ENCODE results near the gene PRDM16. TPM values are rescaled to one million over a fixed set of nuclear protein-coding genes. Genes with fewer than 3 reads are reported as not detected.

PRDM16 gene
- total RNA-seq, 4 donors from 2014 or later: 0.19 to 1.6 (median 0.36) TPM

GRCh38 chr1:3198371-3199271, 129.6 kb downstream of the PRDM16 start:
- Histone ChIP-seq H3K9me3 (no peaks in the 10 kb centered on the region), H3K27ac (no peak overlapping the region), H3K4me3 (no peak overlapping the region), H3K4me1 (no peaks in the 10 kb centered on the region), H3K36me3 (no peaks in the 10 kb centered on the region), H3K27me3 (peaks cover 24% of the 10 kb centered on the region)
- TF ChIP-seq EP300 (IDR thresholded peaks at IDR 0.05): no peak
- 77% methylated on average over 31 of the region's 40 CpGs for WGBS
- DNase-seq (ENCODE audit: low spot score in 2 of 2): no peak

- DNase-seq (ENCODE audit: low spot score in 2 of 2): no peak
- no peak for TF ChIP-seq POLR2A (IDR thresholded peaks at IDR 0.05)
- no peak for TF ChIP-seq POLR2AphosphoS5 (IDR thresholded peaks at IDR 0.05)
- no peak for TF ChIP-seq EP300 (IDR thresholded peaks at IDR 0.05)
- TF ChIP-seq CTCF (IDR thresholded peaks at IDR 0.05): no peak
- Histone ChIP-seq H3K9me3 (no peaks in the 10 kb centered on the region), H3K27ac (no peak overlapping the region), H3K27me3 (peaks cover 61% of the 10 kb centered on the region), H3K36me3 (no peaks in the 10 kb centered on the region), H3K4me3 (no peak overlapping the region), H3K4me1 (no peaks in the 10 kb centered on the region)
- 49% methylated on average over 20 of the region's 20 CpGs for WGBS
These were observed 135.7 kb downstream of the PRDM16 start for GRCh38 chr1:3204725-3205124.

GRCh38 chr1:3205815-3206214, 136.8 kb downstream of the PRDM16 start:
- TF ChIP-seq CTCF (IDR thresholded peaks at IDR 0.05) (no peak), POLR2A (IDR thresholded peaks at IDR 0.05) (no peak), POLR2AphosphoS5 (IDR thresholded peaks at IDR 0.05) (no peak), EP300 (IDR thresholded peaks at IDR 0.05) (no peak)
- Histone ChIP-seq H3K27ac (no peak overlapping the region), H3K4me3 (no peak overlapping the region), H3K27me3 (peaks cover 61% of the 10 kb centered on the region), H3K36me3 (no peaks in the 10 kb centered on the region), H3K4me1 (no peaks in the 10 kb centered on the region), H3K9me3 (no peaks in the 10 kb centered on the region)
- 82% methylated on average over 2 of the region's 13 CpGs for WGBS
- DNase-seq (ENCODE audit: low spot score in 2 of 2): no peak

GRCh38 chr1:3206696-3207095, 137.7 kb downstream of the PRDM16 start:
- Histone ChIP-seq H3K27ac (no peak overlapping the region), H3K27me3 (peaks cover 58% of the 10 kb centered on the region), H3K4me3 (no peak overlapping the region), H3K4me1 (no peaks in the 10 kb centered on the region), H3K9me3 (no peaks in the 10 kb centered on the region), H3K36me3 (no peaks in the 10 kb centered on the region)
- TF ChIP-seq POLR2A (IDR thresholded peaks at IDR 0.05): no peak
- no peak for TF ChIP-seq EP300 (IDR thresholded peaks at IDR 0.05)
- DNase-seq (ENCODE audit: low spot score in 2 of 2): no peak
- WGBS: 79% methylated on average over 13 of the region's 13 CpGs

GRCh38 chr1:3207217-3207848, 138.3 kb downstream of the PRDM16 start:
- Histone ChIP-seq H3K36me3 (no peaks in the 10 kb centered on the region), H3K4me3 (no peak overlapping the region), H3K9me3 (no peaks in the 10 kb centered on the region), H3K27ac (no peak overlapping the region), H3K4me1 (no peaks in the 10 kb centered on the region), H3K27me3 (peaks cover 57% of the 10 kb centered on the region)
- 53% methylated on average over 18 of the region's 26 CpGs for WGBS
- DNase-seq (ENCODE audit: low spot score in 2 of 2): no peak
- no peak for TF ChIP-seq CTCF (IDR thresholded peaks at IDR 0.05)

- H3K27me3 ChIP-seq: peaks cover 56% of the 10 kb centered on the region
- 66% methylated on average over 3 of the region's 3 CpGs for WGBS
- no peak overlapping the region for H3K4me3 ChIP-seq
- no peak for DNase-seq (ENCODE audit: low spot score in 2 of 2)
- H3K36me3 ChIP-seq: no peaks in the 10 kb centered on the region
- no peaks in the 10 kb centered on the region for H3K9me3 ChIP-seq
- TF ChIP-seq POLR2A (IDR thresholded peaks at IDR 0.05) (no peak), CTCF (IDR thresholded peaks at IDR 0.05) (no peak), EP300 (IDR thresholded peaks at IDR 0.05) (no peak)
- no peak overlapping the region for H3K27ac ChIP-seq
- H3K4me1 ChIP-seq: no peaks in the 10 kb centered on the region
These were observed 139.8 kb downstream of the PRDM16 start for GRCh38 chr1:3208819-3209200.
